T-cell (primary cell): ENCODE results near the gene NAP1L5. TPM values are rescaled to one million over a fixed set of nuclear protein-coding genes. Genes with fewer than 3 reads are reported as not detected.

Source experiments
- ATAC-seq, 4 experiments: fragments of 200-7000 bp in 3 of 4; fragments of 150-1000 bp in 1 of 4; cut with Tn5 transposase; replicated peaks in 1 of 4; 1 replicate in 3 of 4; 2 replicates in 1 of 4; pipeline ENCODE4 v1.10.0; 2021; ENCODE audit warnings: moderate library complexity in 3 of 4, mild to moderate bottlenecking in 2 of 4, moderate number of reproducible peaks in 1 of 4
- CTCF ChIA-PET, 2 donors: fragments of 300-600 bp; sonication (Branson Sonifier 250); formaldehyde crosslinking; loops; one replicate each; lab custom pipeline; 2022; ENCODE audit warnings: antibody characterized with exemption in 2 of 2; lab: Charles Lee
- POLR2A ChIA-PET, 2 donors: fragments of 300-600 bp; sonication (Branson Sonifier 250); formaldehyde crosslinking; loops; one replicate each; lab custom pipeline; 2022; ENCODE audit warnings: antibody characterized with exemption in 2 of 2; lab: Charles Lee
- DNase-seq, 35 experiments: peaks; one replicate each; pipeline versions ENCODE4 v3.0.0 to v3.0.0-alpha.2; 2013 to 2023
- H3K27ac ChIP-seq: one replicate; pipeline ENCODE4 v1.5.1; 2013; ENCODE audit warnings: low read length
- H3K27me3 ChIP-seq, 2 experiments: replicated peaks in 1 of 2; 1 replicate in 1 of 2; 2 replicates in 1 of 2; pipeline versions ENCODE4 v1.6.1 to v1.7.0; 2013; ENCODE audit warnings: low read length in 1 of 2, mixed read lengths in 1 of 2; ENCODE audit not compliant: control insufficient read depth in 2 of 2, insufficient read depth in 2 of 2; ENCODE audit errors: extremely low read depth in 1 of 2
- H3K36me3 ChIP-seq, 2 donors: 1 replicate in 1 of 2; 2 replicates in 1 of 2; pipeline versions ENCODE4 v1.6.1 to v1.7.0; 2013; ENCODE audit warnings: low read length in 1 of 2; ENCODE audit not compliant: control insufficient read depth in 2 of 2, insufficient read depth in 1 of 2; ENCODE audit errors: extremely low read depth in 1 of 2
- H3K4me1 ChIP-seq, 2 experiments: 1 replicate in 1 of 2; 2 replicates in 1 of 2; pipeline versions ENCODE4 v1.6.1 to v1.7.0; 2013; ENCODE audit warnings: low read length in 2 of 2, mixed read lengths in 1 of 2; ENCODE audit not compliant: insufficient read depth in 2 of 2, control insufficient read depth in 1 of 2; ENCODE audit errors: extremely low read depth in 1 of 2
- H3K4me3 ChIP-seq, 2 donors: 1 replicate in 1 of 2; 2 replicates in 1 of 2; pipeline versions ENCODE4 v1.5.1 to v1.7.0; 2013; ENCODE audit warnings: mild to moderate bottlenecking in 2 of 2, low read length in 1 of 2, moderate library complexity in 1 of 2; ENCODE audit not compliant: control insufficient read depth in 1 of 2; ENCODE audit errors: extremely low read depth in 1 of 2
- H3K9me3 ChIP-seq: 2 replicates; pipeline ENCODE4 v1.7.0; 2013
- H3K27ac Mint-ChIP-seq, 2 donors: one replicate each; pipeline ENCODE4 v1.8.0; 2020 to 2021; ENCODE audit warnings: mild to moderate bottlenecking in 2 of 2, mixed read lengths in 2 of 2
- H3K27me3 Mint-ChIP-seq, 2 donors: one replicate each; pipeline ENCODE4 v1.8.0; 2021 to 2022; ENCODE audit warnings: mixed read lengths in 2 of 2
- H3K36me3 Mint-ChIP-seq: one replicate; pipeline ENCODE4 v1.8.0; 2021; ENCODE audit warnings: mixed read lengths
- H3K4me1 Mint-ChIP-seq, 3 donors: one replicate each; pipeline ENCODE4 v1.8.0; 2020 to 2022; ENCODE audit warnings: mixed read lengths in 3 of 3, mild to moderate bottlenecking in 1 of 3
- H3K4me3 Mint-ChIP-seq, 3 donors: one replicate each; pipeline ENCODE4 v1.8.0; 2020 to 2022; ENCODE audit warnings: mild to moderate bottlenecking in 3 of 3, mixed read lengths in 3 of 3, moderate library complexity in 3 of 3
- H3K9me3 Mint-ChIP-seq, 3 donors: one replicate each; pipeline ENCODE4 v1.8.0; 2020 to 2022; ENCODE audit warnings: mixed read lengths in 3 of 3
- WGBS: methylation state at CpG from one replicate; pipeline ENCODE4 v1.1.5; 2013; ENCODE audit warnings: missing lambda C conversion rate; ENCODE audit not compliant: insufficient coverage; 5-methylcytosine and 5-hydroxymethylcytosine counted together
- total RNA-seq, 35 experiments: library from RNA in 6 of 35; stranded (reverse) in 6 of 35; fragments of 120-200 nt in 1 of 35; gene quantifications; one replicate each; pipeline versions ENCODE4 v1.2.1 to v1.2.4 and lab custom pipeline; 2013 to 2026

NAP1L5 gene
- total RNA-seq, 5 donors from 2014 or later (not counting 1 experiment from before 2014, with no cell fraction given) = 1.2 to 10.4 (median 2.3) TPM

DNA sequence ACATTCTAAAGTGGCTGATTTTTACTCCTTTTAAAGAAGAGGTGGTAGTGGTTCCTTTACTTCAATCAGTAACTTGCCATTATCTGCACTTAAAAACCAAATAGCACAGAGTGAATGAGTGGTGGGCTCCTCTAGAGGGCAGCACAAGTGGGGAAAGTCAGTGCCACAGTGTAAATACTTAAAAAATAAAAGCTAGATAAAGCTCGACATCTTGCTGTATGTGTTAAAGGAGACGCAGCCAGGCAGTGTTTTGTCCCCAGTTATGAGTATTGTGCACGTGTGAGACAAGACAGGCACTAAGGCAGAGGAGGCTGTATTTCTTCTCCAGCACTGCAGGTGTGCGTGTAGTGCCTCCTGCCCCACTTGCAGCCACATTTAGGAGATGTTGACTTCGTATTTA lies 24.6 kb downstream of the NAP1L5 start:
- Mint-ChIP-seq H3K4me1 (no peaks in the 10 kb centered on the region), H3K36me3 (peaks cover 57% of the 10 kb centered on the region), H3K27me3 (no peaks in the 10 kb centered on the region), H3K9me3 (no peaks in the 10 kb centered on the region), H3K27ac (no peak overlapping the region), H3K4me3 (no peak overlapping the region)
- Histone ChIP-seq H3K36me3 (peaks cover 8 to 56% of the 10 kb centered on the region in 2 donors), H3K4me1 (no peaks in the 10 kb centered on the region), H3K27ac (no peak overlapping the region), H3K9me3 (no peaks in the 10 kb centered on the region), H3K4me3 (no peak overlapping the region), H3K27me3 (no peaks in the 10 kb centered on the region)
- 79% methylated on average over 3 of the region's 5 CpGs for WGBS
- ATAC-seq (peak; percentile 40 to 76 (median 61)), DNase-seq (peak in 23 of 35 experiments; percentile 6 to 52 (median 17))
- ChIA-PET POLR2A (interaction anchor here in 1 of 2 donors (1.0 kb wide), 1 partner anchor 60 kb away, joined by 5 read pairs; no protein-coding TSS in a partner anchor), CTCF (interaction anchor here (0.6 to 2.0 kb wide), 11 partner anchors 9 to 351 kb away, joined by 3 to 8 read pairs (median 5); no protein-coding TSS in a partner anchor)

- no peaks in the 10 kb centered on the region for H3K27me3 Mint-ChIP-seq
- ChIA-PET CTCF (interaction anchor here (0.5 to 1.3 kb wide), 6 partner anchors 12 to 361 kb away, joined by 3 to 4 read pairs (median 4); no protein-coding TSS in a partner anchor), POLR2A (interaction anchor here in 1 of 2 donors (0.6 kb wide), 1 partner anchor 20 kb away, joined by 3 read pairs; no protein-coding TSS in a partner anchor)
- ATAC-seq (no peak), DNase-seq (no peak)
- no peak overlapping the region for H3K4me3 ChIP-seq
- no peaks in the 10 kb centered on the region for H3K27me3 ChIP-seq
- no peak overlapping the region for H3K27ac Mint-ChIP-seq
- 88% methylated on average over 2 of the region's 2 CpGs for WGBS
- H3K9me3 ChIP-seq = no peaks in the 10 kb centered on the region
- H3K36me3 Mint-ChIP-seq = peaks cover 52% of the 10 kb centered on the region
- H3K27ac ChIP-seq = no peak overlapping the region
- H3K9me3 Mint-ChIP-seq = no peaks in the 10 kb centered on the region
- H3K4me1 ChIP-seq = no peaks in the 10 kb centered on the region
- H3K36me3 ChIP-seq = peaks cover 0 to 49% of the 10 kb centered on the region in 2 donors
- H3K4me1 Mint-ChIP-seq = peaks cover 7 to 23% (median 10%) of the 10 kb centered on the region in 3 donors
- no peak overlapping the region for H3K4me3 Mint-ChIP-seq
Observed at GRCh38 chr4:88661739-88662138, 35.9 kb downstream of the NAP1L5 start.

- ChIA-PET CTCF (interaction anchor here (0.8 to 1.3 kb wide), 6 partner anchors 13 to 363 kb away, joined by 3 to 5 read pairs (median 4); no protein-coding TSS in a partner anchor), POLR2A (interaction anchor here in 1 of 2 donors (0.6 kb wide), 2 partner anchors 19 to 186 kb away, joined by 3 to 4 read pairs; no protein-coding TSS in a partner anchor)
- Mint-ChIP-seq H3K27me3 (no peaks in the 10 kb centered on the region), H3K4me1 (peaks cover 10 to 23% (median 12%) of the 10 kb centered on the region in 3 donors), H3K36me3 (peaks cover 54% of the 10 kb centered on the region), H3K9me3 (no peaks in the 10 kb centered on the region), H3K4me3 (no peak overlapping the region), H3K27ac (no peak overlapping the region)
- H3K9me3 ChIP-seq = no peaks in the 10 kb centered on the region
- no peaks in the 10 kb centered on the region for H3K4me1 ChIP-seq
- H3K4me3 ChIP-seq = no peak overlapping the region
- no peaks in the 10 kb centered on the region for H3K27me3 ChIP-seq
- ATAC-seq (no peak), DNase-seq (no peak)
- H3K36me3 ChIP-seq = peaks cover 0 to 51% of the 10 kb centered on the region in 2 donors
- 96% methylated on average over 2 of the region's 7 CpGs for WGBS
- no peak overlapping the region for H3K27ac ChIP-seq
Observed at GRCh38 chr4:88660446-88661294, 37.0 kb downstream of the NAP1L5 start.

DNA sequence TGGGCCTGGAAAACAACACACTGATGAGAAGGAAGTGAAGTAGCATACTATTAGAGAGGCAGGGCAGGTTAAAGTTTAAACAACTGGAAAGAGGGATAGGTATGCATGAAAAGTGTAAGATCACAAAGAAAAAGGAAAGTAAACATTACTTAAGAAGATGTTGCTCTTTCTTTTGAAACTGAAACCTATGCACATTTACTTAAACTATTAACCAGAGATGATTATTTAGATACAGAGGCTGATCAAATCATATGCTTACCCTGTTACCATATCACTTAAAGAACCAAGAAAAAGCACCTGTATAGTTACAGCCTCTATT lies 37.8 kb downstream of the NAP1L5 start:
- H3K36me3 ChIP-seq = peaks cover 0 to 51% of the 10 kb centered on the region in 2 donors
- peaks cover 57% of the 10 kb centered on the region for H3K36me3 Mint-ChIP-seq
- POLR2A ChIA-PET = no interaction called here
- H3K9me3 Mint-ChIP-seq = no peaks in the 10 kb centered on the region
- no peaks in the 10 kb centered on the region for H3K27me3 ChIP-seq
- ATAC-seq (no peak), DNase-seq (no peak)
- no peaks in the 10 kb centered on the region for H3K9me3 ChIP-seq
- H3K27ac ChIP-seq = no peak overlapping the region
- CTCF ChIA-PET = interaction anchor here (1.0 to 1.4 kb wide), 15 partner anchors 10 to 362 kb away, joined by 3 to 27 read pairs (median 7); partner anchors contain the start of gene PYURF (in 1 of the 2)
- peaks cover 10 to 23% (median 14%) of the 10 kb centered on the region in 3 donors for H3K4me1 Mint-ChIP-seq
- no peaks in the 10 kb centered on the region for H3K27me3 Mint-ChIP-seq
- no peak overlapping the region for H3K4me3 ChIP-seq
- no peak overlapping the region for H3K27ac Mint-ChIP-seq
- no peaks in the 10 kb centered on the region for H3K4me1 ChIP-seq
- H3K4me3 Mint-ChIP-seq = no peak overlapping the region

DNA sequence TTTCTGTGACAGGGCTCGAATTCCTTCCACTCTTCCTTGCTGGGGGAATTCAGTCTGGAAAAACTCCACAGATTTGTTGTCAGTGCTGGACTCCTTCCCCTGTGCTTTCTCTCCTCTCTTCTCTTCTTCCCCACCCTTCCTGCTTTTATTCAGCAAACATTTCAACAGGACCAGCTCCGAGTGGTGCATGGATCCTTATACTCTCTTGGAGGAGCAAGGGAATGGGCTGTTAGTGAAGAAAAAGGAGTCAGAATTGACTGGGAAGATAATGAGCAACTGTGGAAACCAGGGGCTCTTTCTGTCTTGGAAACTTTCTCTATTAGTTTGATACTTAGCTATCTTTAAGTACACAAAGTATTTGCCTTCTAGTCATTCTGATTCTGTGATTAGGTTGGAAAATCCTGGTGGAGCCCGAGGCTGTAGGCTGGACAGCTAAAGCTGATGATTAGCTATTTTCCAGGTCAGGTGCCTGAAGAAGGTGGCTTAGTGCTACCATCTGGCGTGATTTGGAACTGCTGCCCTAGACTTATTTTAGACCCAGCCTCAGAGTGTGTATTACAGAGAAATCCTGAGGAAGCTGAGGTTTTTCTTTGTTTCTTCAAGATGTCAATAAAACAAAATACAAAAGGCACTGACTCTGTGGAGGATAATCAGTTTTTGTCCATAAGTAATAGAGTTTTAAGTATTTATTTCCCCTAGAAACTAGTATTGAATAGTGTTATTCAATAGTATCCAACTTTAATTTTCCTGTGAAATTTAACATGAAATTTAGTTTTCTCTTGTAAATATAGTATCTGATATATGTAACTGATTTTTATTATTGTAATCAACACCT lies 38.4 kb downstream of the NAP1L5 start:
- POLR2A ChIA-PET = interaction anchor here (0.5 kb wide), 2 partner anchors 45 to 105 kb away, joined by 3 read pairs; no protein-coding TSS in a partner anchor
- H3K36me3 Mint-ChIP-seq = peaks cover 54% of the 10 kb centered on the region

More for the DNA sequence above, 38.4 kb downstream of the NAP1L5 start:
- CTCF ChIA-PET = interaction anchor here (0.6 to 1.4 kb wide), 29 partner anchors 9 to 363 kb away, joined by 3 to 27 read pairs (median 4); partner anchors contain the start of gene PYURF (in 1 of the 2)
- WGBS = 50% methylated on average over 2 of the region's 4 CpGs
- H3K4me1 Mint-ChIP-seq = peaks cover 10 to 23% (median 14%) of the 10 kb centered on the region in 3 donors
- no peaks in the 10 kb centered on the region for H3K9me3 ChIP-seq
- H3K36me3 ChIP-seq = peaks cover 0 to 48% of the 10 kb centered on the region in 2 donors
- no peaks in the 10 kb centered on the region for H3K27me3 Mint-ChIP-seq
- no peaks in the 10 kb centered on the region for H3K9me3 Mint-ChIP-seq
- no peak overlapping the region for H3K4me3 Mint-ChIP-seq
- H3K27ac ChIP-seq = no peak overlapping the region
- DNase-seq (peak in 30 of 35 experiments; percentile 3 to 64 (median 22)), ATAC-seq (peak; percentile 64 to 82 (median 73))
- peak overlapping the region; percentile 4 to 46 for H3K27ac Mint-ChIP-seq
- H3K4me3 ChIP-seq = no peak overlapping the region
- H3K4me1 ChIP-seq = no peaks in the 10 kb centered on the region
- no peaks in the 10 kb centered on the region for H3K27me3 ChIP-seq
